ENCODE results near the gene NBAS.

GRCh38 chr2:15223887-15224286 is 337.2 kb downstream of the NBAS start:
- TF ChIP-seq, protein P1, sequence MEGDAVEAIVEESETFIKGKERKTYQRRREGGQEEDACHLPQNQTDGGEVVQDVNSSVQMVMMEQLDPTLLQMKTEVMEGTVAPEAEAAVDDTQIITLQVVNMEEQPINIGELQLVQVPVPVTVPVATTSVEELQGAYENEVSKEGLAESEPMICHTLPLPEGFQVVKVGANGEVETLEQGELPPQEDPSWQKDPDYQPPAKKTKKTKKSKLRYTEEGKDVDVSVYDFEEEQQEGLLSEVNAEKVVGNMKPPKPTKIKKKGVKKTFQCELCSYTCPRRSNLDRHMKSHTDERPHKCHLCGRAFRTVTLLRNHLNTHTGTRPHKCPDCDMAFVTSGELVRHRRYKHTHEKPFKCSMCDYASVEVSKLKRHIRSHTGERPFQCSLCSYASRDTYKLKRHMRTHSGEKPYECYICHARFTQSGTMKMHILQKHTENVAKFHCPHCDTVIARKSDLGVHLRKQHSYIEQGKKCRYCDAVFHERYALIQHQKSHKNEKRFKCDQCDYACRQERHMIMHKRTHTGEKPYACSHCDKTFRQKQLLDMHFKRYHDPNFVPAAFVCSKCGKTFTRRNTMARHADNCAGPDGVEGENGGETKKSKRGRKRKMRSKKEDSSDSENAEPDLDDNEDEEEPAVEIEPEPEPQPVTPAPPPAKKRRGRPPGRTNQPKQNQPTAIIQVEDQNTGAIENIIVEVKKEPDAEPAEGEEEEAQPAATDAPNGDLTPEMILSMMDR (IDR thresholded peaks at IDR 0.05) = no peak
- TF ChIP-seq POLR2A (IDR thresholded peaks at IDR 0.05) = no peak
